Loucy (cell line): ENCODE data around the gene RAB27B.

Source experiments
- H2AFZ ChIP-seq: fragments of 200-600 bp; sonication (generic); 2 replicates; pipeline ENCODE4 v1.6.0; 2016; ENCODE audit warnings: antibody characterized with exemption, mild to moderate bottlenecking, low read length, moderate library complexity
- H3F3A ChIP-seq: fragments of 200-600 bp; 2 replicates; pipeline ENCODE4 v1.6.0; 2016; ENCODE audit warnings: antibody characterized with exemption, low read depth, mild to moderate bottlenecking
- H3K27me3 ChIP-seq: fragments of 200-600 bp; sonication (generic); 2 replicates; pipeline ENCODE4 v1.6.1; 2014; ENCODE audit warnings: low read length, mild to moderate bottlenecking; ENCODE audit not compliant: insufficient read depth, poor library complexity, severe bottlenecking
- H3K36me3 ChIP-seq: fragments of 200-600 bp; sonication (generic); 2 replicates; pipeline ENCODE4 v1.6.1; 2016; ENCODE audit warnings: low read length; ENCODE audit not compliant: insufficient read depth
- H3K4me1 ChIP-seq: fragments of 200-600 bp; sonication (generic); 2 replicates; pipeline ENCODE4 v1.5.1; 2014; ENCODE audit warnings: low read length, mild to moderate bottlenecking; ENCODE audit not compliant: insufficient read depth, poor library complexity, severe bottlenecking
- H3K4me2 ChIP-seq: fragments of 200-600 bp; sonication (generic); 2 replicates; pipeline ENCODE4 v1.6.0; 2014; ENCODE audit warnings: antibody characterized with exemption, low read length, low read depth, mild to moderate bottlenecking; ENCODE audit not compliant: poor library complexity, severe bottlenecking
- H3K4me3 ChIP-seq: fragments of 200-600 bp; sonication (generic); 2 replicates; pipeline ENCODE4 v1.5.1; 2014; ENCODE audit warnings: low read length, mild to moderate bottlenecking, mixed read lengths; ENCODE audit not compliant: poor library complexity, severe bottlenecking
- H3K79me2 ChIP-seq: fragments of 200-600 bp; sonication (generic); 2 replicates; pipeline ENCODE4 v1.6.1; 2014; ENCODE audit warnings: low read length; ENCODE audit not compliant: insufficient read depth
- H3K9ac ChIP-seq: fragments of 200-600 bp; sonication (generic); 2 replicates; pipeline ENCODE4 v1.6.0; 2014; ENCODE audit warnings: mild to moderate bottlenecking, low read depth, low read length, moderate library complexity; ENCODE audit not compliant: poor library complexity, severe bottlenecking
- H3K9me2 ChIP-seq: fragments of 200-600 bp; sonication (generic); replicated peaks from 2 replicates; pipeline ENCODE4 v1.6.1; 2016; ENCODE audit warnings: low read depth, low read length, mixed read lengths
- H3K9me3 ChIP-seq: fragments of 200-600 bp; sonication (generic); 2 replicates; pipeline ENCODE4 v1.6.1; 2014; ENCODE audit warnings: mild to moderate bottlenecking, antibody characterized with exemption, low read length, low read depth; ENCODE audit not compliant: insufficient read depth
- H4K20me1 ChIP-seq: fragments of 200-600 bp; sonication (generic); 2 replicates; pipeline ENCODE4 v1.6.0; 2014; ENCODE audit warnings: antibody characterized with exemption, low read length, mild to moderate bottlenecking; ENCODE audit not compliant: insufficient read depth, poor library complexity, severe bottlenecking
- EZH2phosphoT487 ChIP-seq: fragments of 200-600 bp; IDR thresholded peaks from 2 replicates; pipeline ENCODE4 v1.6.1; 2018; ENCODE audit warnings: antibody characterized with exemption, mild to moderate bottlenecking, moderate library complexity, borderline replicate concordance
- TF ChIP-seq, protein P1 (sequence below): fragments of 200-600 bp; sonication (generic); conservative IDR thresholded peaks from 2 replicates; pipeline ENCODE4 v1.5.1; 2014; ENCODE audit warnings: mild to moderate bottlenecking, antibody characterized with exemption, low read length

Gene RAB27B

GRCh38 chr18:54905629-54906028 lies 77.4 kb downstream of the RAB27B start:
- H3K27me3 ChIP-seq, result no peaks in the 10 kb centered on the region
- no peaks in the 10 kb centered on the region for H3K36me3 ChIP-seq
- no peaks in the 10 kb centered on the region; the same call in 1 of the 2 replicates for H3K9me3 ChIP-seq
- no peaks in the 10 kb centered on the region for H3K9me2 ChIP-seq
- H3K9ac ChIP-seq, result no peak overlapping the region
- H4K20me1 ChIP-seq, result no peaks in the 10 kb centered on the region
- H3K4me1 ChIP-seq, result no peaks in the 10 kb centered on the region
- TF ChIP-seq EZH2phosphoT487, result no peak
- TF ChIP-seq, protein P1, sequence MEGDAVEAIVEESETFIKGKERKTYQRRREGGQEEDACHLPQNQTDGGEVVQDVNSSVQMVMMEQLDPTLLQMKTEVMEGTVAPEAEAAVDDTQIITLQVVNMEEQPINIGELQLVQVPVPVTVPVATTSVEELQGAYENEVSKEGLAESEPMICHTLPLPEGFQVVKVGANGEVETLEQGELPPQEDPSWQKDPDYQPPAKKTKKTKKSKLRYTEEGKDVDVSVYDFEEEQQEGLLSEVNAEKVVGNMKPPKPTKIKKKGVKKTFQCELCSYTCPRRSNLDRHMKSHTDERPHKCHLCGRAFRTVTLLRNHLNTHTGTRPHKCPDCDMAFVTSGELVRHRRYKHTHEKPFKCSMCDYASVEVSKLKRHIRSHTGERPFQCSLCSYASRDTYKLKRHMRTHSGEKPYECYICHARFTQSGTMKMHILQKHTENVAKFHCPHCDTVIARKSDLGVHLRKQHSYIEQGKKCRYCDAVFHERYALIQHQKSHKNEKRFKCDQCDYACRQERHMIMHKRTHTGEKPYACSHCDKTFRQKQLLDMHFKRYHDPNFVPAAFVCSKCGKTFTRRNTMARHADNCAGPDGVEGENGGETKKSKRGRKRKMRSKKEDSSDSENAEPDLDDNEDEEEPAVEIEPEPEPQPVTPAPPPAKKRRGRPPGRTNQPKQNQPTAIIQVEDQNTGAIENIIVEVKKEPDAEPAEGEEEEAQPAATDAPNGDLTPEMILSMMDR, result no peak
- H3K4me3 ChIP-seq, result no peak overlapping the region
- H3F3A ChIP-seq, result no peaks in the 10 kb centered on the region
- no peak overlapping the region for H3K4me2 ChIP-seq
- H3K79me2 ChIP-seq, result no peaks in the 10 kb centered on the region
- no peak overlapping the region for H2AFZ ChIP-seq

DNA sequence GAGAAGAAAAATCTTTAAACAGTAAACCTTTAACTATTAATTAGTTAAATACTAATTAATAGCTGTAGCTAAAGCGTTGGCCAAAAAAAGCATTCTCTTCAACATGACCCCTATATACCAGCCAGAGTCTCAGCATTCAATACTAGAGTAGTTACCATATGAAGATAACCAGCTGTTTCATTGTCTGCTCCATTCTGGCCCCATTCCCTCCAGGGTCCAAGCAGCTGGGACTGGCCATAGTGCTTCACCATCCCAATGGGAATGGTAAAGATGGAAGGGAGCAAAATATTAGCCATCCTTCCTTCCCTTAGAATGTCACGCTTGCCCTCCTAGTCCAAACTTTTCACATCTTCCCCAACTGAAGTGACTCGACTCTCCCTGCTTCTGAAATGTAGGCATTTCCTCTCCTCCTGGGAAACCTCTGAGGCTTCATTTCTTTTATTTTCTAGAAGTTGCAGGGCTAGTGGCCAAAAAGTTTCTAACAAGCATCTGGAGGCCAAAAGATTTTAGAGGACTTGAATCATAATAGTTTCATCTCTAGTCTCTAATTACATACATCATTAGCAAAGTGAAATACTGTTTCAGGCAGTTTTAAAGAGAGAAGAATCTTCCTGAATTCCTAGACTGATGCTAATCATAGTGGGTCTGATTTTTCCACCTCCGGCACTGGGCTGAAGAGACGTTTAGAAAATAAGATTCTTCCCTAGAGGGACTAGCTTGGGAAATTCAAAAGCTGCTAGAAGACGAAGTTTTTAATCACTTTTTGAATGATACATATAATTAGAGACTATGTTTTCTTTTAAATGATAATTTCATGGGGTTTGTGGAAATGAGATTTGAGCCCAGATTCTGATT lies 78.3 kb downstream of the RAB27B start:
- Histone ChIP-seq H3K4me1 (no peaks in the 10 kb centered on the region), H3K9me2 (no peaks in the 10 kb centered on the region), H3K9me3 (no peaks in the 10 kb centered on the region; the same call in 1 of the 2 replicates), H3K4me3 (no peak overlapping the region), H3K79me2 (no peaks in the 10 kb centered on the region), H3F3A (no peaks in the 10 kb centered on the region), H3K9ac (no peak overlapping the region), H3K36me3 (no peaks in the 10 kb centered on the region), H3K4me2 (no peak overlapping the region), H3K27me3 (no peaks in the 10 kb centered on the region), H4K20me1 (no peaks in the 10 kb centered on the region), H2AFZ (no peak overlapping the region)
- TF ChIP-seq, protein P1, result no peak

- H3K4me3 ChIP-seq, result no peak overlapping the region
- H3F3A ChIP-seq, result no peaks in the 10 kb centered on the region
- no peaks in the 10 kb centered on the region for H3K9me2 ChIP-seq
- H3K27me3 ChIP-seq, result no peaks in the 10 kb centered on the region
- no peak overlapping the region for H3K4me2 ChIP-seq
- H3K36me3 ChIP-seq, result no peaks in the 10 kb centered on the region
- H2AFZ ChIP-seq, result no peak overlapping the region
- no peaks in the 10 kb centered on the region for H3K4me1 ChIP-seq
- no peaks in the 10 kb centered on the region for H4K20me1 ChIP-seq
- H3K9ac ChIP-seq, result no peak overlapping the region
- no peaks in the 10 kb centered on the region for H3K79me2 ChIP-seq
- TF ChIP-seq, protein P1, result no peak
- no peak for TF ChIP-seq EZH2phosphoT487
- no peaks in the 10 kb centered on the region; the same call in 1 of the 2 replicates for H3K9me3 ChIP-seq
Observed at GRCh38 chr18:54909538-54909937, 81.3 kb downstream of the RAB27B start.
